C1 segment of cervical spinal cord (tissue), 14 donors: Measurements from ENCODE around the gene BTBD1.
A peak's percentile ranks its signal among the peaks of the same experiment; 100 is the strongest.

Source experiments
- DNase-seq, 14 donors: peaks; one replicate each; lab custom pipeline; 2025; lab: John Stamatoyannopoulos, UW

Gene BTBD1

DNA sequence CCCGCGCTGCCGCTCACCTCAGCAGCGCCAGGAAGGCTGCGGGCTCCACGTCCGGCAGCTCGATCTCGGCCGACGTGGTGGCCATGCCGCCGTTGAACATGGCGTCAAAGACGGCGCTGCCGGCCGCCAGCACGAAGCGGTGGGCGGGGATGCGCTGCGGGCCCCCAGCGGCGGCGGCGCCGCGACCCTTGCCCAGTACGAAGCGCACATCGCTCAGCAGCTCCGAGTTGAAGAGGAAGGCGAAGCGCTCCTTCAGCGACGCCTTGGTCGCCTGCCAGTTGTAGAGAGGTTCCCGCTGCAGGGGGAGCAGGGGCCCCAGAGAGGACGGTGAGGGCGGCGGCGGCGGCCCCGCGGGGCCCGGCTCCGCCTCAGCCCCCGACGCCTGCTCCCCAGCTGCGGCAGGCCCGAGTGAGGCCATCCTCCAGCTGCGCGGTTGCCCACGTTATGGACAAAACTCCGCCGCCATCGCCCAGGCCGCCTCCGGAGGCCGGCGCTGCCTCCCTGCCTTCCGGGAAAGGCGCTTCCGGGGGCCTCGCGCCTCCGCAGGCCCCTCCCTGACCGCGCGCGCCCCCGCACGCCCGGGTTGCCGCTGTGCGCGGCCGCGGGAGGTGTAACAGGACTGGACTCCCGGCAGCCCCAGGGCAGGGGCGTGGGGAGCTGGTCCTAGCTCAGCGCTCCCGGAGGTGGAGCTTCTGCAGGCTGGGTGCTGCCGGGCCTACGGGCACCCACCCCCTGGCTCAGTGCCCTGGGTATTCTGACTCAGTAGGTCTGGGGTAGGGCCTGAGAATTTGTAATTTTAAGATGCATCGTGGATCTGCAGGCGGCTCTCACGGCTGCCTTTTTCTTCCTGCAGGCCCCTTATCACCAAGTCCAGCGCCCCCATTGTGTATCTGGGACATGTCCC, at the start of gene BTBD1:
BTBD1 (minus strand) TSS at position 519 of the 904 bp plus-strand sequence; CDS start at position 418, 101 bp downstream.
- DNase-seq: peak in 13 of 14 donors; percentile 56 to 91 (median 82)

DNA sequence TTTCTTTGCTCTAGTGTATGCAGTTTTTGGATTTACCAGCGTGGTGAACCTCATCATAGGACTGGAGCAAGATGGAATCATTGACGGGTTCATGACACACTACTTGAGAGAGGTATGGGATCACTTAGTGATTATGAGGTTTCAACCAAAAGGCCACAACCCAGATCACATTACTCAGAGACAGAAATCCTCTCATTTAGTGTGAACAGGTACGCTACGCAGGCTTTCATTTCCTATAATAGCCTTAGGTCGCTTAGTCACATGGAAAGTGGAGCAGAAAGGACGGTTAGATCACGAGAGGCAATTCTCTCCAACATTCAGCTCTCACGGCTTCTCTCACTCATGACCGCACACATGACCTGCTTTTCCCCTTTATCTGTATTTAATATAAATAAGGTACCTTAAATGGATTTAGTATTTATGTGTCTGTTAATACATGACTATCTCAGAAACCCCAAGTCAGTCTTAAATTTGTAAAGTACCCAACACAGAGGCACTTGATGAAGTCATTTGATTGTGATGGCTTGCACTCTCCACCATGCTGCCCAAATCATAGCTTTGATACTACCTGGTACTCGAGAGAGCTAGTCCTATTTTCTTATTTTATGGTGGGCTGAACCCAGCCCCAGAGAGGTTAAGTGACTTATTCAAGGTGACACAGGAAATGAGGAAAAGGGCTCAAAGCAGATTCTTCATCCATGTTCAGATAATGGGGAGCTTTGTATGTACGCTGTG, 48.9 kb upstream of the BTBD1 start:
- DNase-seq: no peak

DNA sequence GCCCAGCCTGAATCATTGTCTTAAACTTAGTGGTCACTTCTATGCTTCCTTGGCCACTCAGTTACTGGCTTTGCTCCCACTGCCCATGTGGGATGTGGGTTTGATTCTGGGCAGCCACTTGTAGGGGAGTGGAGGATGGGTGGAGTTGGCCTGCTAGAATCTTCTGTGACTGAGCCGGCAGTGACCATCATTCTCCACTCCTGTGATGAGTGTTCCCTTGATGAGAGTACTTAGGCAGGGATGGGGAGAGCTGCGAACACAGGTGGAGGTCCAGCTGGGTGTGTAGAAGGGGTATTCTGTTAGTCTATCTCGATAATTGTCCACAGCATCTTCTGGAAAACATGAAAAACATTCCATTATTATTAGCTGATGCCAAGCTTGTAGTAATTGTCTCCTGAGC, 48.4 kb upstream of the BTBD1 start:
- DNase-seq: no peak

DNA sequence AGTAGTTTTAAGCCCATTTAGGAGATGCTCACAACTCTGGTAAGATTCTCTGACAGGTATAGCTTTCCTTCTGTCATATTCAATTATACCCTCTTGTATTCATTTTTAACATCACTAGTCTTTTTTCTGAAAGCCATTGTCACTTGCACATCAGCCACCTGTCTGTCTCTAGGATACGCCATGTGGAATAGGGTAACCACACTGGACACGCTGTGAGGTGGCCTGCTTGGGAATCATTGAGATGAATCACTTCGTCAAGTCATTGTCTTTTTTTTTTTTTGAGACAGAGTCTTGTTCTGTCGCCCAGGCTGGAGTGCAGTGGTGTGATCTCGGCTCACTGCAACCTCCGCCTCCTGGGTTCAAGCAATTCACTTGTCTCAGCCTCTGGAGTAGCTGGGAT, 47.8 kb upstream of the BTBD1 start:
- no peak for DNase-seq

DNA sequence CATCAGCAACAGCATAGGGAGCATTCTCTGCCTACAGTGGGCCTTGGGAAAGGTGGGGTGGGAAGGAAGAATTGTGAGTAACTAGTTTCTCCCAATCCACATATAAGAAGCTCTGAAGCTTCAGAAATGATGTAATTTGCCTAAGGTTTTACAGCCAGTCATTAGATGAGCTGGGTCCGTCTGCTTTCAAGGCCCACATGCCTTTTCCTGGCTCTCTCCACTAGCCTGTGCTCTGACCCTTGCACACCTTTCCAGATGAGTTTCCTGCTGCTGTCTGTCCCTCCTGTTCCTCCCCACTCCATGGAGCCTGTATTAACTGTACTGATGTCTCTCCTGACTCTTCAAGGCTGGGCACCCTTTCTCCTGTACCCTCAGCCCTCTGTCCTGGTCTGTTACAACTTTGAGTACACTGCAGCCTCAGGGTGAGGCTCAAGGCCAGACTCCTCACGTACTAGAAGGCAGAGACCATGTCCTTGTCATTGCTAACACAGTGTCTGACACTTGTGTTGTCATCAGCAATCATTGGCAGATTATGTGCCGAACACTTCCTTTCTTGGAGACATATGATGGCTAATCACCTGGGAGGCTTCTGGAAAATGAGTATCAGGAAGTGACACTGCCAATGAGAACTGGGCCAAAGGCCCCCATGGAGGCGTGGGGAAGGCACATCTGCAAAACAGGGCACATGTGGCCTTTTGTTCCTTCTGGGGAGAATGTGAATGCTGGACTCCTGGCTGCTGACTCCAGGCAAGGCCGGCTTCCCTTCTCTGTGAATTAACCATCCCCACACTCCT, 47.0 kb upstream of the BTBD1 start:
- DNase-seq: no peak

DNA sequence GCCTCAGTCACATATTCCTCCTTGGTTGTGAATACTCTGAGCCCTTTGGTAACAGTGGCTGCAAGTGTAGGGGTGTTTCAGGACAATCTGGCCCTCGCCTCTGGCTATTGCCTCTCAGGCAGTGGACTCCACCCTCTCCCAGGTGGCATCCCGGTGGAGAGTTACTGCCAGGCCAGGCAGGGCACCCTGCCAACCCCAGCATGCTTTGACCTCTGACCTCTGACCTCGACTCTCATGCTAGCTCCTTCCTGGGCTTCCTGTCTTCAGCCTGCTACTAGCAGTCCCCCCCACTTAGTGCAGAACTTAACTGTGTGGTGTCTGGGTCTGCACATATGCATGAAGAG, 45.9 kb upstream of the BTBD1 start:
- no peak for DNase-seq

DNA sequence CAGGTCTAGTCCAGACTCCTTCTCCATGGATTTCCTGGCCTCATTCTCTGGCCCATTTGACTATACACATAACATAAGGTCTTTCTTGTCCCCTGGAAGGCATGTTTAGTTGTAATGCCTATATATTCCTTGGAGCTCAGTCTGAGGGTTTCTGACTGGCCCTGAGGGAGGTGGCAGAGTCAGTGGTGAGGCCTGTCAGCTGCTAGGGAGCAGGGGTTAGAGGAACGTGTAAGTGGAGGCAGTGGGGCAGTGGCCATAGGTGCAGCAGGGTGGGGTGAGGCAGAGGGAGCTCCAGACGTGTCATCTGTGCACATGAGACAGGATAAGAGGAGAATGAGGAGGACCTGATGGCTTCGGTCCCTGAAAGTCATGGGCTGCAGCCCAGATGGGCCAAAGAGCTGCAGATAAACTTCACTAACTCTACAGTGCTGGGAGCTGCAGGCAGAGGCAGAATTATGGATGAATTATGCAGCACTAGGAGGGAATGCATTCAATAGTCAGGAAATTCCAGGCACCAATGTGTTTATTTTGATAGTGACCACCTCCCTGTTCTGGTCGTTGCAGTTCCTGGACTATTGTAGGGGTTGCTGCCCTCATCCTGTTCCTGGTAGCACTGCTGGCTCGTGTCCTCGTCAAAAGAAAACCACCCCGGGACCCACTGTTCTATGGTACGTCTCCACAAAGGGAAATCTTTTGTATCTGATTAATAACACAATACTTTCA, 45.3 kb upstream of the BTBD1 start:
- no peak for DNase-seq

DNA sequence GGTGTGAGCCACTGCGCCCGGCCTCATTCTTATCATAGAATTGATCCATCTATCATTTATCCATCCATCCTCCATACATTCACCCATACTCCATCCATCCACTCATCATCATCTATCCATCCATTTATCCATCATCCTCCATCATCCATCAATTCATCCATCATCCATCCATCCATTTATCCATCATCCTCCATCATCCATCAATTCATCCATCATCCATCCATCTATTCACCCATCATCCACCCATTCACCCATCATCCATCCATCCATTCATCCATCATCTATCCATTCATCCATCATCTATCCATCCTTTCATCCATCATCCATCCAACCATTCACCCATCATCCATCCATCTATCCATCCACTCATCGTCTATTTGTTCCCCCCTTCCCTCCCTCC, 44.1 kb upstream of the BTBD1 start:
- no peak for DNase-seq

DNA sequence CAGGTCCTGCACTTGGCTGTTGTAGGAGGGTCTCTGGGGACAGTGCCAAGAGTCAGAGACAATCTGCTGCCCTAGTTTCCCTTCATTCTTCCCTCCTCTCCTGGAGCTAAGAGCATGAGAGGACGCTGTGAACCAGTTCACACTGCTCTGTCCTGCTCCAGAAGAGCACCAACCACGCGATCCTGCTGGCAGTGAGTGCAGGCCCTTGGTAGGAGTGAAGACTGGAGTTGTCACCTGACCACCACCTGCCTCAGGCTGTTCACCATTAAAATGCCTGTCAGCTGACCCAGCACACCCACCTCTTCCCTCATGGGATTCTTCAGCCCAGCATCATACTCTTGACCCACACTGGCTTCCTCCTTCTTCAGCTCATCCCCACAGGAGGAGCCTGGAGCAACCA, 43.3 kb upstream of the BTBD1 start:
- DNase-seq: no peak

DNA sequence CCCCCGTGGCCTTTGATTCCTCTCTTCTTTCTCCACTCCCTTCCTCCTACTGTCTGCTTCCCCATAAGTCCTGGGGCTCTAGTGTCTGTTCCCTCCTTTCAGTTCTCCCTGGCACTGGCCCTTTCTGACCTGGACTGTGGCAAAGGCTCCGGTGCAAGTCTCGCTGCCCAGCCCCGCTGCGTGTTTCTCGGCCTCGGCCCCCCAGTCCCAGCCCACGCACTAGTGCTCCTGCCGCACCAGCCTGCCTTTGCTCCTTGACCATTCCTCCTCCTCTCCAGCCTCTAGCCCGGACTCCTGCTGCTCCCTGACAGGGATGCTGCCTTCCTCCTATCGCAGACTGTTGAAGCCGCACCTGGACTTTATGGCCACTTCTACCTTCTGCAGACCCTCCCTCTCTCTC, 42.5 kb upstream of the BTBD1 start:
- DNase-seq: peak in 1 of 14 donors; percentile 7

DNA sequence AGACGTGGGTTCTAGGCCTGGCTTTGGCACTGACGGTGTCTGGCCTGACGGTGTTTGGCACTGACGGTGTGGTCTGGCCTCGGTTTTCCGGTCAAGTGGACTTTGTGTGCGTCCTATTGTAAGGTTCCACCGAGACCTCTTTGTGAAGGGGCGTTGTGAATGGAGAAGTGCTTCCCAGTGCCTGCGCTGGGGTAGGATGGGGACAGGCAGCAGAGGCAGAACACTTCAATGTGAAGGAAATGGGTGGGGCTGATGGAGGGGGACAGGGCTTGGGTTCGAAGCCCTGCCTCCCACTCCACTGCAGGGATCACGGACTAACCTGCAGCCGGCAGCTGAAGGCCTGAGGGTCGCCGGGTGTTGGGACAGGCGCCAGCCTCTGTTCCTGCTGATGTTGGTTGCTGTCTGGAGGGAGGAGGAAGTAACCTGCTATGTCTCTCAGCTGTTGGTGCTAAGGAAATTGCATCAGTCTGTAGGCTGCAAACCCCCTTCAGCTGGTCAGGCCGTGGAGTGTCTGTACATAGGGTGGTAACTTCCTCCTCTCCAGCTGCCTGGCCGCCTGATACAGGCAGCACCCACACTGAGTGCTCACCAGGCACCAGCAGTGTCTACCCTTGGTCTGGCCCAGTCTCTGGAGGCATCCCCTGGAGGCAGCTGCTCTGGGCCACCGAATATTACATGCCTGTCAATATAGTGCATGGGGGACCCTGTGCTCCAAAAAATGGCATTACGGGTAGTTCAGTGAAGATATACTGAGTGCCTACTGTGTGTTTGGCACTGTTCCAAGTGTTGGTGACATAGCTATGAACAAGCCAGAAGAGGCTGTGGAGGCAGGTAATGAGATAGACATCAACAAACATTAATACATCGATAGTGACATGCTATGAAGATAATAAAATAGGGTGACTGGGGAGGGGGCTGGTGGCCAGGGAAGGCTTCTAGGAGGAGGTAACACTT, 41.5 kb upstream of the BTBD1 start:
- peak in 8 of 14 donors; percentile 8 to 64 (median 57) for DNase-seq

DNA sequence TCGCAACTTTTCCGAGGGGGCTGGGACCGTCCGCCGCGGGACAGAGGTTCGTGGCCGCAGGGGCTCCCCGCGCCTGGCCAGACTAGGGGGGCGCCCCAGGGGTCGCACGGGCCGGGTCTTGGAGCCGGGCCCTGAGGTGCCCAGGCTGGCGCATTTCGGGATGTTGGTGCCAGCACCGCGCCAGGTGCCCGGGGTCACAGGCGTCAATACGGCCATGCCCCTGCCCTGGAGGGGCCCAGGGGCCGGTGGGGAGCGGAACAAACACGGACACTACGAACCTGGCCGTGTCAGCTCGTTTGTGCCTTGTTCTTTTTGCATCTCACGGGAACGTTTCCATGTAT, 40.8 kb upstream of the BTBD1 start:
- no peak for DNase-seq

DNA sequence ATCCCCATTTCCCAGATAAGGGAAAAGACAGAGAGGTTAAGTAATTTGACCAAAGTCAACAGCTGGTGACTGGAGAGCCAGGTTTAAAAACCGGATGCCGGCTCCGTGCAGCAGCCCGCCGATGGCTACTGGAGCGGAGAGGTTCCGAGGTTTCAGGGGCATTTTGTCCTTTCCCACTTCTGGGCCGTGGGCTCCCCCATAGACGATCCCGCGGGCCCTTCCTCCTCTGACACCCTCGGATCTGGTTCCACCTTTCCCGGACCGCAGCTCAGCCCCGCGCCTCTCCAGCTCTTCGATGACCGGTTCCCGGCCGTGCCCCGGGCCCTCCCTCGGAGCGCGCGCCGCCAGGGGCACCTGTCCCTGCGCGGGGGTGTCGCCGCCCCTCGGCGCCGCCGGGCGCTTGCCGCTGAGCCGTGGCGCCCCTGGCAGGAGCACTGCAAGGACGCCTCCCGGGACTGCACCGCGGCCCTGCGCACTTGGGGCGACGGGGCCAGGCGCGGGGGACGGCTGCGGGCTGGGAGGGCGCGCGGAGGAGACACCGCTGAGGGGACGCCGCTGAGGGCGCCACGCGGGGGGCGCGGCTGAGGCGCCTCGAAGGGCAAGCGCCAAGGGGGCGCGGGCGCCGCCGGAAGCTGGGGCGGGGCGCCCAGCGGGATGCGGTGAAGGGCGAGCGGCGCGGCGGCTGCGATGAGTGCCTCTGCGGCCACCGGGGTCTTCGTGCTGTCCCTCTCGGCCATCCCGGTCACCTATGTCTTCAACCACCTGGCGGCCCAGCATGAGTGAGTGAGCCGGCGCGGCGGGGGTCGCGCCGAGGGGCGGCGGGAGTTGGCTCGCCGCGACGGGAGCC, 40.2 kb upstream of the BTBD1 start, which contains the start of gene TM6SF1:
TM6SF1 (plus strand) TSS at position 652 of the 847 bp plus-strand sequence; CDS start at position 688, 36 bp downstream.
- peak in 1 of 14 donors; percentile 52 for DNase-seq

DNA sequence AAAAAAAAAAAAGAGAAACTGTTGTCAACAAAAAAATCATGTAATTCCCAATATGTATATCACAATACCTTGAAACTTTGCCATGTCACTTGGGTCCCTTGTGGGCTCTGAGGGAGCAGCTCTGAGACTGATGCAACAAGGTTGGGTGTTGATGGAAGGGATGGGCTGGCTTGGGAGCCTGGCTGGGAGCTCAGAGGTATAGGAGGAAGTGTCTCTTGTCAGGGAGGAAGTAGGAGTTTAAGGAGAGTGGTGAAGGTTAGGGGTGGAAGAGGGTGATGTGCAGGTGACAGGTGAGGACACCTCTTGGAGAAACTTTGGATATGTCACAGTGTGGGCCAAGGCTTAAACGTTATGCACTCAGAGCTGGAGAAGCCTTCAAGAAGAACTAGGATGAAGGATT, 38.4 kb upstream of the BTBD1 start:
- DNase-seq: no peak

DNA sequence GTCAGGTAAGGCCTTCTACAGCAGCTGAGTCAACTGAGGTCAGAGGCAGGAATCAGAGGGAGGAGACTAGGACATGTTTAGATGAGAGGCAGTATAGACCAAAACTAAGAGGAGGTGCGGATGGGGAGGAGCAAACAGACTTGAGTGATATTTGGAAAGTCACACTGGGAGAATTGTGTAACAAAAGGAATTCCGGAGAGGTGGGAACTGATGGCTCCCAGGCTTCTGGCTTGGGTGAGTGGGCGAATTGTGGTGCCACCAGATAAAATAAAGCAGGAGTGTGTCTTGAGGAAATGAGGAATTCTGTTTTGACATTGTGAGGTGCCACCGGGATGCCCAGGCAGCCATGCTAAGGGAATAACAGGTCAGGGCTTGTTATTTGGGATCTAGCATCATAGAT, 37.1 kb upstream of the BTBD1 start:
- DNase-seq: no peak

DNA sequence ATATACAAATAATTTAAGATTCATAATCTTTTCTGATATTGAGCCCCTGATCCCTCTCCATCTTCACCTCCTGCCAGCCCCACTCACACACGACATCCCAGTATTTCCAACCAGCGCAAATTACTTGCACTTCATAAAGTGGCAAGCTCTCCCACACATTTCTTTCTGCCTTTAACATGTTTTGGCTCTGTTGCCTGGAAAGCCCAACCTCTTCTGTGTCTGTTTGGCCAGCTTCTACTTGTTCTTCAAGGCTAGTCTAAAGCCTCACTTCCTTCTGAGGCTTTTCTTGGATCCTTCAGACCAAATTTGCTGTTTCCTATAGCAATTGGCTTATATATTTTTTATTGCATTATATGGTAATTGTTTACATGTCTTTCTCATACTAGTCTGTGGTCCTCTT, 35.3 kb upstream of the BTBD1 start:
- no peak for DNase-seq

DNA sequence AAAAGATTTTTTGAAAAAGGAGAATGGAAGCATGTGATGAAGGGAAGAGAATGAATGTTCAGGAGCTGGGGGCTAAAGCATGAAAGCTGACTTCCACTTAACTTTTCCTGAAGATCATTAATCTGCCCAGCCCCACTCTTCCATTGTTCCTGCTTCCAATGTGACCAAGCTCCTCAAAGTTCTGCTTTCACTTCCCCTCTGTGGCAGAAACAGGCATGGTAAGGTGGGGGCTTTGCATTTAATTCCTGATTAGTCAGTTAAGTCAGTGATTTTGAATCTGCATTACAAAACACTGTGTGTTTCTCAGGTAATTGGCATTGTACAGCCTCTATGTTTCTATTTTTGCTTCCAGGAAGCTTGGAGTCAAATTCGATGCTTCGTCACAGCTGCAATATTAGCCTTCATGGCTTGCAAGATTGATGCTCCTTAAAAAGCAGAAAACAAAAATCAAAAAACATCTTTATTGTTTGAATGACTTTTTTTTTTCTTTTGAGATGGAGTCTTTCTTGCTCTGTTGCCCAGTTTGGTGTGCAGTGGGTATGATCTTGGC, 33.1 kb upstream of the BTBD1 start:
- DNase-seq: peak in 2 of 14 donors; percentile 4 to 32

DNA sequence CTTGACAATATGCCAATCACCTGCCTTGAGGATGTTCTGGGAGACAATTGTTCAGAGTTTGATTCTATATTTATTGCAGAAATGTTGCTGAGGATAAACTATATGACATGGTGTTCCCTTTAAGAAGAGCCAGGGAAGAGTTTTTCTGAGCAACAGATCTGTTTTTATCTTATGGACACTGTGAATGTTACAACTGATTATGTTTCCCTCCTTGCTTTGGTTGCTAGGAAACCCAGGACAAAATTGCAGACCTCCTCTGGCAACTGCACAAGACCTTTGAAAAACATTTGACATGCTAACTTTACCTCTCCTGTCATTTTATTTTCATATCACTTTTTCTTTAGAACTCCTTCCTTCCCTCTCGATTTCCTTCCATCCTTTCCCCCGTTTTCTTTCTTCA, 32.2 kb upstream of the BTBD1 start:
- no peak for DNase-seq

DNA sequence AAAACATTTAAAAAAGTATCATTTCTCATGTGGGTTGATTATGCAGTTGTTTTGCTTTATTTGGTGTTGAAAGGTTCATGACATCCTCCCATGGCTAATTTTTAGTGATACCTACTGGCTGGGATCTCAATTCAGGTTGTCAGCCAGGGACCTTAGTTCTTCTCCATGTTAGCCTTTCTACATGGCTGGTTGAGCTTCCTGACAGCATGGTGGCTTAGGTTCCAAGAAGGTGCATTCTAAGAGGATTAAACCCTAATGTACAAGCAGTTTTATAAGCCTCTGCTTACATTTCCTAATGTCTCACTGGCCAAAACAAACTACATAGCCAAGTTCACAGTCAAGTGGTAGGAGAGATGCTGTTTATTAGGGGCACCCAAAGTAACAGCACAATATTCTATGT, 31.0 kb upstream of the BTBD1 start:
- DNase-seq: no peak
